Measurements from ENCODE around the gene ATP9A.
"Not testable (repeated sequence)": the region's sequence is repeated elsewhere in the genome, so short reads cannot be mapped to it uniquely, and the experiment has no call there.

Gene ATP9A

GRCh38 chr20:51757226-51757625, 11.0 kb downstream of the ATP9A start:
- in situ Hi-C loops (cut with MboI; ENCODE audit: low sequenced_read_pairs) = no loop called here

DNA sequence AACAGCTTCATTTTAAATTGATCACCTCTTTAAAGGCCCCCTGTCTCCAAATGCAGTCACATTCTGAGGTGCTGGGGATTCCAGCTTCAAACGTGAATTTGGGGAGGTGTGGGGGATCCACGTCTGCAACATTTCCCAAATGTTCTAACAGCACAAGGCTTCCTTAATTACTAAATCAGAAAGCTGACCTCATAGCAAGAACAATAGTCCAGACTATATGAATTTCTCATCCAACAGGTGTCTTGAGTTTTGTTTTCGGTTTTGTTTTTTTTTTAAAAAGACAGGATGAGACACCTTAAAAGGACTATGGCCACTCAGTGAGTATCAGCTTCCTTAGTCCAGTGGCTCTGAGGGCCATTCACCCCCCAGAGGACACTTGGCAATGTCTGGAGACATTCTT, 11.5 kb downstream of the ATP9A start:
- in situ Hi-C loops (cut with MboI; ENCODE audit: low sequenced_read_pairs) = no loop called here

DNA sequence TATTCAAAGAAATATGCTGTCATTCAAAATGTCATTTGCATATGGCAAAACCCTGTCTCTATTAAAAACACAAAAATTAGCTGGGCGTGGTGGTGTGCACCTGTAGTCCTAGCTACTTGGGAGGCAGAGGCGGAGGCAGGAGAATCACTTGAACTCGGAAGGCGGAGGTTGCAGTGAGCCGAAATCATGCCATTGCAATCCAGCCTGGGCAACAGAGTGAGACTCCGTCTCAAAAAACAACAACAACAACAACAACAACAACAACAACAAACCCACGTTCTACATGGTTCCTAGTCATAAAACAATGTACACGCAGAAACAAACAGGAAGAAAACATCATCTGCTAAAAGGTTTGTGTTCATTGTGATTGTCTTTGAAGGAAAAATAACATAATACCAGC, 15.0 kb downstream of the ATP9A start:
- in situ Hi-C loops (cut with MboI; ENCODE audit: low sequenced_read_pairs) = not testable (repeated sequence)

- in situ Hi-C loops (cut with MboI; ENCODE audit: low sequenced_read_pairs) = no loop called here
Observed at GRCh38 chr20:51752343-51752951, 15.7 kb downstream of the ATP9A start.

GRCh38 chr20:51750770-51751388, 17.3 kb downstream of the ATP9A start:
- in situ Hi-C loops (cut with MboI; ENCODE audit: low sequenced_read_pairs) = no loop called here

- in situ Hi-C loops (cut with MboI; ENCODE audit: low sequenced_read_pairs) = no loop called here
Observed at GRCh38 chr20:51750037-51750769, 18.0 kb downstream of the ATP9A start.

GRCh38 chr20:51749674-51750036, 18.5 kb downstream of the ATP9A start:
- in situ Hi-C loops (cut with MboI; ENCODE audit: low sequenced_read_pairs) = no loop called here

GRCh38 chr20:51747182-51747911, 20.8 kb downstream of the ATP9A start:
- in situ Hi-C loops (cut with MboI; ENCODE audit: low sequenced_read_pairs) = no loop called here

- in situ Hi-C loops (cut with MboI; ENCODE audit: low sequenced_read_pairs) = no loop called here
Observed at GRCh38 chr20:51745804-51746203, 22.4 kb downstream of the ATP9A start.

GRCh38 chr20:51740838-51741237, 27.4 kb downstream of the ATP9A start:
- in situ Hi-C loops (cut with MboI; ENCODE audit: low sequenced_read_pairs) = no loop called here

DNA sequence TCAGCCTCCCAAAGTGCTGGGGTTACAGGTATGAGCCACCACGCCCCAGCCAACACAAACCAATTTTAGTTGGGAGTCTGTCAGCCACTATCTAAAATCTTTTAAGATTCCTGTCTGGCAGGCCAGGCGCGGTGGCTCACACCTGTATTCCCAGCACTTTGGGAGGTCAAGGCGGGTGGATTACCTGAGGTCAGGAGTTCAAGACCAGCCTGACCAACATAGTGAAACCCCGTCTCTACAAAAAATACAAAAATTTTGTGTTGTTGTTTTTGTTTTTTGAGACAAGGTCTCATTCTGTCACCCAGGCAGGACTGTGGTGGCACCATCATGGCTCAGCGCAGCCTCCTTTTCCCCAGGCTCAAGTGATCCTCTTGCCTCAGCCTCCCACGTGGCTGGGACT, 27.9 kb downstream of the ATP9A start:
- in situ Hi-C loops (cut with MboI; ENCODE audit: low sequenced_read_pairs) = not testable (repeated sequence)

DNA sequence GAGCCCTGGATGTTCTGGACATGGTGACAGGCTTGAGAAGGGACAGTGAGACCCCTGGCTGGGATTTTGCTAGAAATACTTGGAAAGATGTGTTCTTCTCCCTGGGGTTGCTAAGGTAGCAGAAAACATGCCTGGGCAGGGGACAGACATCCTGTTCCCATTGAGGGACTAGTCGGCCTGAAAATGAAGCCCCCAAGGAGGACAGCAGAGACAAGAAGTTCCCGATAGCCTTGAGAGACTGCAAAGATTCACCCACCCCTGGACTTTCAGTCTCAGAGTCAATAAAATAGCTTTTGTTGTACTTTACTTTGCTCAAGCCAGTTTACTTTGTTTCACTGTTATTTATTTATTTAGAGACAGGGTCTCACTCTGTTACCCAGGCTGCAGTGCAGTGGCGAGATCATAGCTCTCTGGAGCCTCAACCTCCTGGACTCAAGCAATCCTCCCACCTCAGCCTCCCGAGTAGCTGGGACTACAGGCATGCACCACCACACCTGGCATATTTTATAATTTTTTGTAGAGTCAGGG, 28.4 kb downstream of the ATP9A start:
- in situ Hi-C loops (cut with MboI; ENCODE audit: low sequenced_read_pairs) = no loop called here

- in situ Hi-C loops (cut with MboI; ENCODE audit: low sequenced_read_pairs) = no loop called here
Observed at GRCh38 chr20:51738877-51739447, 29.2 kb downstream of the ATP9A start.

- in situ Hi-C loops (cut with MboI; ENCODE audit: low sequenced_read_pairs) = not testable (repeated sequence)
Observed at GRCh38 chr20:51738261-51738660, 29.9 kb downstream of the ATP9A start.

GRCh38 chr20:51736947-51737346, 31.2 kb downstream of the ATP9A start:
- in situ Hi-C loops (cut with MboI; ENCODE audit: low sequenced_read_pairs) = no loop called here

DNA sequence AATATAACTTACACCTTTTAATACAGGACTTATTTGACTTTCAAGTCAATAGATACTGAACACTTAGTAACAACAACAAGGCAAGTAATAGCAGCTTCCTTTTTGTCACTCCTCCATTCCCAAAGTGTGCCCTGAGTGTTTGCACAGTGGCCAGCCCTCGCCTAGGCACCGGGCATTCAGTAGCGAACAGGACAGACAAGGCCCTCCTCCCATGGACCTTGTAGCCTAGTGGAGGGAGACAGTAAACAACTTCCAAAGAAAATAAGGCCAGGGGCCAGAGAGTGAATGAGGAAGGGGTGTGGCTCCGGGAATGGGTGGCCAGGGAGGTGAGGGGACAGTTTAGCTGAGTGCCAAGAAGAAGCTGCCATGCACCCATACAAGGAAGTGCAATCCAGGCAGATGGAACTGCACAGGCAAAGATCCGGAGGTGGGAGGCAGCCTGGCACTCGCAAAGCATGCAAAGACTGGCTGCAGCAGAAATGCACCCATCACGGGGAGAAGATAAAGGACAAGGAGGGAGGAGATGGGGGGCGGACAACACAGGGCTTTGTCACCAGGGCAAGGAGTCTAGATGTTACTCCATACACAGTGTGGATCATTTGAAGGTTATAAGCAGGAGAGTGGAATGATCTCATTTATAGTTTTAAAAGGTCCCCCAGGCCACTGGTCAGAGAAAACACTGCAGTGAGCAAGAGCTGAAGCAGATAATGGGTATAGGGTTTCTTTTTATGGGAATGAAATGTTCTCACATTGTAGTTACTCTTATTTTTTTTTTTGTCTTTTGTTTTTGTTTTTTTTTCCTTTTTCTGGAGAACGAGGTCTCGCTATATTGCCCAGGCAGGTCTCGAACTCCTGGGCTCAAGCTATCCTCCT, 32.2 kb downstream of the ATP9A start:
- in situ Hi-C loops (cut with MboI; ENCODE audit: low sequenced_read_pairs) = no loop called here

GRCh38 chr20:51734876-51735720, 33.1 kb downstream of the ATP9A start:
- in situ Hi-C loops (cut with MboI; ENCODE audit: low sequenced_read_pairs) = no loop called here

- in situ Hi-C loops (cut with MboI; ENCODE audit: low sequenced_read_pairs) = no loop called here
Observed at GRCh38 chr20:51733070-51733469, 35.1 kb downstream of the ATP9A start.

DNA sequence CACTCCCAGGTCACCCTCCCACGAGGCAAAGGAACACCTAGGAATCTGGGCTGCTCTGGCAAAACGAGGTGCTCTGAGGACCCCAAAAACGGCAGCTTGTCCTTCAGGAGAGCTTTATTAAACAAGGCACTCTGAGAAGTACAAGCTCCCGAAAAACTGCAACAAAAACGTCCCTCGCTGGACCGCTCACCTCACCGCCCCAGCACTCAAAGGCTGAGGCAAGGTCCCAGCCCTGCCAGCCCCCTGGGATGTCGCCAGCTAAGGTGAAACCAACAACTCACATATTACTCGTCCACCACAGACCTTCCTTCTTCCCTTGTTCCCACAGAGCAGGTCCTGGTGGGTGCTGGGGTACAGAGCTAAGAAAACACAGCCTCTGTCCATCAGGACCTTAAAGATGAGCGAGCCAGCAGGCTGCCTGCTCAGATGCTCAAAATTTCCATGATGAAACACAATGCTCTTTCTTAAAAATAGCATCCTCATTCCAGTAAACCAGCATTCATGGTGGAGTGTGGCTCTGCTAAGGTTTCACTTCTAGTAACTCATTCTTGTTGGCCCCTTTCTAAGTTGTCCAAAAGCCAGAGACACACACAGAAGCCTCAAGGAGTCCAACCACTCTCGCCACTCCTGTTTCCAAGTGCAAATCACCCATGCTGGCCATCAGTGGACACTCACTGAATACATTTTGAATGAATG, 35.9 kb downstream of the ATP9A start:
- in situ Hi-C loops (cut with MboI; ENCODE audit: low sequenced_read_pairs) = no loop called here

Measured in HL-60/S4 treated with phorbol 12-myristate 13-acetate at 8.2 ng/mL for 4 days and 3 days (cell line).